Mammary epithelial cell (primary cell): Measurements from ENCODE around the gene MBNL2.

Experiments used
- EZH2 ChIP-seq: IDR thresholded peaks from 2 replicates; pipeline ENCODE4 v1.6.1; 2012; ENCODE audit warnings: low read length, inconsistent platforms, borderline replicate concordance
- TF ChIP-seq, protein P1 (sequence below), 2 donors: IDR thresholded peaks in 1 of 2; conservative IDR thresholded peaks in 1 of 2; 2 replicates each; pipeline ENCODE4 v1.5.1; 2011 to 2012; ENCODE audit warnings: inconsistent platforms in 2 of 2, low read length in 2 of 2, mild to moderate bottlenecking in 2 of 2, control low read depth in 1 of 2, low read depth in 1 of 2; ENCODE audit not compliant: insufficient read depth in 1 of 2; ENCODE audit errors: extremely low read depth in 1 of 2

DNA sequence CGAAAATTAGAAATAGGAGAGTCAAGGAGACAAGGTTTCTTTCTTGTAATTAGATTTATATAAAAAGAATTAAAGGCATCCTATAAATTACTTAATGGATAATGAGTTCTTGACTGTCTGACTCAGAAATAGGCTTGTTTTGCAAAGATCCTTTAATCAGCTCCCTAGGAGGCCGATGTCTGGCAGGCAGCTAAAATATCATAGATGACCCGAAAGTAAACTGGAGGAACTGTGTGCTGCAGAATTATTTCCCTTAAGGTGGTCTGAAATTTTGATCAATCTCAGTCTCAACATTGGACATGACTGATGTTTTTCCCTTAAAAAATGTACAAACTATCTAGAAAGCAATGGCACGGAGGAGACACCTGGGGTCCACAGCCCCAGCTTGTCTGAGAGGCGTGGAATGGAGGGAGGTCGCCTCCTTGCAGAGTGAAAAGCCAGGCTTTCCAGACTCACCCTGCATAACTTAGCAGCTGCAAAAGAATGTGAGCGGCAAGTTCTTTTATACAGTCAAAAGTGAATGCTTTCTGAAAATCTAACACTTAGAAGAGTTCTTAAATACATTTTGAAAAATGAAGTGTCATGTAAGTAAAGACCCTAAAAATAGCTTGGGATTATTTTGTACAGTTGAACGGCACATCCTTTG, 44.8 kb downstream of the MBNL2 start:
- TF ChIP-seq, protein P1, sequence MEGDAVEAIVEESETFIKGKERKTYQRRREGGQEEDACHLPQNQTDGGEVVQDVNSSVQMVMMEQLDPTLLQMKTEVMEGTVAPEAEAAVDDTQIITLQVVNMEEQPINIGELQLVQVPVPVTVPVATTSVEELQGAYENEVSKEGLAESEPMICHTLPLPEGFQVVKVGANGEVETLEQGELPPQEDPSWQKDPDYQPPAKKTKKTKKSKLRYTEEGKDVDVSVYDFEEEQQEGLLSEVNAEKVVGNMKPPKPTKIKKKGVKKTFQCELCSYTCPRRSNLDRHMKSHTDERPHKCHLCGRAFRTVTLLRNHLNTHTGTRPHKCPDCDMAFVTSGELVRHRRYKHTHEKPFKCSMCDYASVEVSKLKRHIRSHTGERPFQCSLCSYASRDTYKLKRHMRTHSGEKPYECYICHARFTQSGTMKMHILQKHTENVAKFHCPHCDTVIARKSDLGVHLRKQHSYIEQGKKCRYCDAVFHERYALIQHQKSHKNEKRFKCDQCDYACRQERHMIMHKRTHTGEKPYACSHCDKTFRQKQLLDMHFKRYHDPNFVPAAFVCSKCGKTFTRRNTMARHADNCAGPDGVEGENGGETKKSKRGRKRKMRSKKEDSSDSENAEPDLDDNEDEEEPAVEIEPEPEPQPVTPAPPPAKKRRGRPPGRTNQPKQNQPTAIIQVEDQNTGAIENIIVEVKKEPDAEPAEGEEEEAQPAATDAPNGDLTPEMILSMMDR (conservative IDR thresholded peaks at IDR 0.05 in 1 of 2, IDR thresholded peaks at IDR 0.05 in 1 of 2; ENCODE audit: extremely low read depth in 1 of 2, insufficient read depth in 1 of 2, low read depth in 1 of 2, low read length in 2 of 2), result no peak
- TF ChIP-seq EZH2, result no peak
